Stomach smooth muscle (tissue), 2 donors: Measurements from ENCODE around the gene COX20.
A peak's percentile ranks its signal among the peaks of the same experiment; 100 is the strongest.
"Not testable (repeated sequence)": the region's sequence is repeated elsewhere in the genome, so short reads cannot be mapped to it uniquely, and the experiment has no call there.

Experiments used
- H3K27ac ChIP-seq: one replicate; pipeline ENCODE4 v1.7.0; 2013; ENCODE audit warnings: mild to moderate bottlenecking, low read length, inconsistent platforms
- H3K27me3 ChIP-seq, 2 donors: one replicate each; pipeline ENCODE4 v1.7.0; 2013; ENCODE audit warnings: low read length in 2 of 2; ENCODE audit not compliant: insufficient read depth in 2 of 2, control insufficient read depth in 1 of 2
- H3K36me3 ChIP-seq, 2 donors: one replicate each; pipeline ENCODE4 v1.7.0; 2013; ENCODE audit warnings: low read length in 2 of 2; ENCODE audit not compliant: control insufficient read depth in 2 of 2, insufficient read depth in 2 of 2
- H3K4me1 ChIP-seq: one replicate; pipeline ENCODE4 v1.7.0; 2013; ENCODE audit warnings: low read length; ENCODE audit not compliant: control insufficient read depth, insufficient read depth
- H3K4me3 ChIP-seq, 2 donors: one replicate each; pipeline ENCODE4 v1.7.0; 2013; ENCODE audit warnings: low read length in 2 of 2
- H3K9ac ChIP-seq, 2 donors: one replicate each; pipeline ENCODE4 v1.7.0; 2013; ENCODE audit warnings: low read length in 2 of 2, mild to moderate bottlenecking in 1 of 2
- H3K9me3 ChIP-seq, 2 donors: one replicate each; pipeline ENCODE4 v1.7.0; 2013; ENCODE audit warnings: low read length in 2 of 2; ENCODE audit not compliant: control insufficient read depth in 2 of 2
- donor health status: healthy.
- donor health status: Pancreatic carcinoma.

COX20 gene

GRCh38 chr1:244822878-244823277 is 12.6 kb upstream of the COX20 start:
- Histone ChIP-seq H3K9ac (no peak overlapping the region), H3K27ac (no peak overlapping the region), H3K27me3 (no peaks in the 10 kb centered on the region), H3K4me1 (no peaks in the 10 kb centered on the region), H3K4me3 (no peak overlapping the region), H3K9me3 (no peaks in the 10 kb centered on the region), H3K36me3 (no peaks in the 10 kb centered on the region)

GRCh38 chr1:244826712-244827111 is 8.7 kb upstream of the COX20 start:
- Histone ChIP-seq H3K27me3 (no peaks in the 10 kb centered on the region), H3K9ac (no peak overlapping the region), H3K36me3 (no peaks in the 10 kb centered on the region), H3K4me1 (no peaks in the 10 kb centered on the region), H3K9me3 (no peaks in the 10 kb centered on the region), H3K4me3 (no peak overlapping the region), H3K27ac (no peak overlapping the region)

GRCh38 chr1:244830639-244831038 is 4.8 kb upstream of the COX20 start:
- no peaks in the 10 kb centered on the region for H3K27me3 ChIP-seq
- no peak overlapping the region for H3K27ac ChIP-seq
- H3K4me1 ChIP-seq = peaks cover 4% of the 10 kb centered on the region
- no peak overlapping the region for H3K4me3 ChIP-seq
- no peak overlapping the region for H3K9ac ChIP-seq
- H3K36me3 ChIP-seq = no peaks in the 10 kb centered on the region
- no peaks in the 10 kb centered on the region for H3K9me3 ChIP-seq

- H3K27me3 ChIP-seq, H3K36me3 ChIP-seq, H3K9me3 ChIP-seq: not testable (repeated sequence)
- Histone ChIP-seq H3K4me1 (peaks cover 12% of the 10 kb centered on the region), H3K27ac (peak overlapping the region; percentile 99), H3K4me3 (peak overlapping the region; percentile 86 to 95), H3K9ac (peak overlapping the region; percentile 92 to 95)
Measured at GRCh38 chr1:244833260-244833659, 2.2 kb upstream of the COX20 start.

DNA sequence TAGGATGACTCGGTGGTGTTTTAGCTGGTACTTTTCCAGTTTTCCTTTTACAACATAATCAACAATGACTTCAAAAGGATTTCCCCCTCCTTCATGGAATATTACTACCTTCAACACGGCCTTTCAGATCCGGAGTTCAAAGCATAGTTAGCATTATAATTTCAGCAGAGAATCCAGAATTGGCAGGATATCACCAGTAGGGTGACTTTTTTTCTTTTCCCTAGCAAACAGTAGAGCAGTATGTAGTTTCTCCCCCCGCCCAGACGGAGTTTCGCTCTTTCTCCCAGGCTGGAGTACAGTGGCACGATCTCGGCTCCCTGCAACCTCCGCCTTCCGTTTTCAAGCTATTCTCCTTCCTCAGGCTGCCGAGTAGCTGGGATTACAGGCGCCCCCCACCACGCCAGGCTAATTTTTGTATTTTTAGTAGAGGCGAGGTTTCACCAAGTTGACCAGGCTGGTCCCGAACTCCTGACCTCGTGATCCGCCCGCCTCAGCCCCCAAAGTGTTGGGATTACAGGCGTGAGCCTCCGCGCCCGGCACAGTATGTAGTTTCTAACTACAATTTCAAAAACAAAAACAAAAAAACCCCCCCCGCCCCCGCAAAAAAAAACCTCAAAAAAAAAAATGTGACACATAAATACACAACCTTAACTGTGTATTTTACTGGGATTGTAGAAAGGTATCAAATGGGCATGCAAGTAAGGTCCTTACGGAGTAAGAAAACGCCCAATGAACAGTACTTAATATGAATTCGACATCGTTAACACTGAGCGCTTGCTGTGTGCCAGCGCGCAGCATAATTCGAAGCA is 1.5 kb upstream of the COX20 start:
- Histone ChIP-seq H3K9ac (peak overlapping the region; percentile 92 to 95), H3K4me1 (peaks cover 12% of the 10 kb centered on the region), H3K27me3 (no peaks in the 10 kb centered on the region), H3K27ac (peak overlapping the region; percentile 99), H3K9me3 (no peaks in the 10 kb centered on the region), H3K36me3 (no peaks in the 10 kb centered on the region), H3K4me3 (peak overlapping the region; percentile 86 to 95)

- Histone ChIP-seq H3K27ac (peak overlapping the region; percentile 99), H3K9ac (peak overlapping the region; percentile 92 to 95), H3K4me3 (peak overlapping the region; percentile 86 to 95), H3K4me1 (peaks cover 13% of the 10 kb centered on the region), H3K27me3 (no peaks in the 10 kb centered on the region), H3K9me3 (no peaks in the 10 kb centered on the region), H3K36me3 (peaks cover 2% of the 10 kb centered on the region in 2 donors)
Measured at GRCh38 chr1:244834543-244835275, 749 bp upstream of the COX20 start.

DNA sequence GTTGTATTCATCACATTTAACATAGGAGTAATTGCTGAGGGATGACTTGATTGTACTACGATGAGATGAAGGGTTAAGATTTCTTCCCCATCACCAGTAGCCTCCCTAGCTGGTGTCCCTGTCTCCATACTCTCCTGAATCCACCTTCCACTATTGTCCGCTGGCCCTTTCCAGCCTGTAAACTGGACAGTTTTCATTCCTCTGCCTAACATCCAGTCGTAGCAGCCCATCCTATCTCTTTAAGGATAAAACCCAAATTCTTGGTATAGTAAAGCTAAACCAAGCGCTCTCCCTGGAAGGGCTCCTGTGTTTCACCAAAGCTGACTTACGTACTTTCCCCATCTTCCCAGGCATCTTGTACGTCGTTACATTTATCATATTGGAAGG is 670 bp downstream of the COX20 start:
- H3K27me3 ChIP-seq = no peaks in the 10 kb centered on the region
- H3K36me3 ChIP-seq = peaks cover 3% of the 10 kb centered on the region in 2 donors
- H3K4me3 ChIP-seq = peak overlapping the region; percentile 86 to 95
- no peaks in the 10 kb centered on the region for H3K9me3 ChIP-seq
- peak overlapping the region; percentile 99 for H3K27ac ChIP-seq
- H3K4me1 ChIP-seq = peaks cover 18% of the 10 kb centered on the region
- peak overlapping the region; percentile 93 to 95 for H3K9ac ChIP-seq

- peak overlapping the region; percentile 99 for H3K27ac ChIP-seq
- H3K4me3 ChIP-seq = peak overlapping the region; percentile 86 to 95
- H3K36me3 ChIP-seq = peaks cover 3% of the 10 kb centered on the region in 2 donors
- peaks cover 23% of the 10 kb centered on the region for H3K4me1 ChIP-seq
- no peaks in the 10 kb centered on the region for H3K27me3 ChIP-seq
- no peaks in the 10 kb centered on the region for H3K9me3 ChIP-seq
- peak overlapping the region; percentile 93 to 95 for H3K9ac ChIP-seq
Measured at GRCh38 chr1:244836584-244836983, 1.1 kb downstream of the COX20 start.

GRCh38 chr1:244837597-244838258 is 2.3 kb downstream of the COX20 start:
- peaks cover 24% of the 10 kb centered on the region for H3K4me1 ChIP-seq
- H3K9ac ChIP-seq = peak overlapping the region in 1 of 2 donors; percentile 95
- no peaks in the 10 kb centered on the region for H3K9me3 ChIP-seq
- no peaks in the 10 kb centered on the region for H3K27me3 ChIP-seq
- H3K4me3 ChIP-seq = peak overlapping the region; percentile 3 to 56
- peaks cover 3 to 9% of the 10 kb centered on the region in 2 donors for H3K36me3 ChIP-seq
- H3K27ac ChIP-seq = peak overlapping the region; percentile 99

DNA sequence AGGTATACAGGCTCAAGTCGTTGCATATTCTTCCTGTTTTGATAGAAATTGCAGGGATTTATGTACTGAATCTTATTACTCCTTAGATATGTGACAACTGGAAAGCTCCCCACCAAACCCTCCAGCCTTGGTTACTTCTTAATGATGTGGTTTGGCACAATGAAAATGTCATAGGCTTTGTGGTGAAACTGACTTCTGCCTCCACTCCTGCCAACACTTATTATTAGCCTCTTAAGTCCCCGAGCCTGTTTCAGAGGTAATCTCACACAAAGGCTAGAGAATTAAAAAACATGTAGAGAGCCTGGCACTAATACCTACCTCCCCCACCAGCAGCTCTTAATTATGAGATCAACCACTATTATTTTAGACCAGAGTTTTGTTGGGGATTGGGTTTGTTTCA is 4.2 kb downstream of the COX20 start:
- peaks cover 20% of the 10 kb centered on the region for H3K4me1 ChIP-seq
- no peaks in the 10 kb centered on the region for H3K9me3 ChIP-seq
- no peaks in the 10 kb centered on the region for H3K27me3 ChIP-seq
- no peak overlapping the region for H3K4me3 ChIP-seq
- H3K36me3 ChIP-seq = peaks cover 6 to 22% of the 10 kb centered on the region in 2 donors
- H3K27ac ChIP-seq = no peak overlapping the region
- H3K9ac ChIP-seq = no peak overlapping the region
